Spleen (tissue), 11 donors: ENCODE measurements around the gene ZNF678. TPM values are rescaled to one million over a fixed set of nuclear protein-coding genes. Genes with fewer than 3 reads are reported as not detected.
"Not testable (repeated sequence)": the region's sequence is repeated elsewhere in the genome, so short reads cannot be mapped to it uniquely, and the experiment has no call there.

Experiments
- DNase-seq: peaks from one replicate; pipeline ENCODE4 v3.0.0-alpha.2; 2020
- H3K27ac ChIP-seq, 8 donors: fragments of 200-600 bp; sonication (generic) in 7 of 8; 1 replicate in 4 of 8; 2 replicates in 4 of 8; pipeline versions ENCODE4 v1.5.0 to v1.8.0; 2016 to 2021; ENCODE audit warnings: inconsistent platforms in 4 of 8, mild to moderate bottlenecking in 4 of 8, moderate library complexity in 1 of 8
- H3K27me3 ChIP-seq, 7 donors: fragments of 200-600 bp; sonication (generic) in 6 of 7; replicated peaks in 1 of 7; 1 replicate in 4 of 7; 2 replicates in 3 of 7; pipeline versions ENCODE4 v1.5.0 to v1.8.0; 2016 to 2021; ENCODE audit warnings: inconsistent platforms in 3 of 7, mild to moderate bottlenecking in 1 of 7
- H3K36me3 ChIP-seq, 6 donors: fragments of 200-600 bp; sonication (generic) in 5 of 6; 1 replicate in 4 of 6; 2 replicates in 2 of 6; pipeline versions ENCODE4 v1.5.0 to v1.8.0; 2016 to 2021; ENCODE audit warnings: inconsistent platforms in 2 of 6
- H3K4me1 ChIP-seq, 6 donors: fragments of 200-600 bp; sonication (generic) in 5 of 6; 1 replicate in 3 of 6; 2 replicates in 3 of 6; pipeline versions ENCODE4 v1.5.0 to v1.8.0; 2016 to 2021; ENCODE audit warnings: inconsistent platforms in 3 of 6
- H3K4me3 ChIP-seq, 8 donors: fragments of 200-600 bp; sonication (generic) in 7 of 8; 1 replicate in 4 of 8; 2 replicates in 4 of 8; pipeline versions ENCODE4 v1.5.0 to v1.8.0; 2016 to 2021; ENCODE audit warnings: inconsistent platforms in 4 of 8, mild to moderate bottlenecking in 4 of 8, moderate library complexity in 2 of 8
- H3K9me3 ChIP-seq, 8 donors: fragments of 200-600 bp; sonication (generic) in 7 of 8; 1 replicate in 4 of 8; 2 replicates in 4 of 8; pipeline versions ENCODE4 v1.5.0 to v1.8.0; 2016 to 2021; ENCODE audit warnings: inconsistent platforms in 4 of 8
- POLR2A ChIP-seq, 3 donors: fragments of 450-650 bp; IDR thresholded peaks; one replicate each; pipeline ENCODE4 v1.5.1; 2017; ENCODE audit warnings: antibody characterized with exemption in 3 of 3, mild to moderate bottlenecking in 1 of 3
- POLR2AphosphoS5 ChIP-seq, 3 donors: sonication (generic); formaldehyde crosslinking; IDR thresholded peaks; one replicate each; pipeline ENCODE4 v1.5.1; 2017; ENCODE audit warnings: antibody characterized with exemption in 3 of 3
- WGBS, 5 donors: extraction: QIAGEN DNeasy Blood & Tissue Kit in 3 of 5; methylation state at CpG; one replicate each; pipeline versions ENCODE4 v1.1.5 to v1.1.7; 2013 to 2018; 5-methylcytosine and 5-hydroxymethylcytosine counted together
- intact Hi-C: fragments of 100-400 bp; cut with DNase I; formaldehyde crosslinking; loops from one replicate; pipeline ENCODE4 v1.15.0; 2023; ENCODE audit warnings: low total_unique reads
- polyA plus RNA-seq, 3 donors: library from polyadenylated mRNA; stranded (reverse); fragments of 200-250 nt; gene quantifications; one replicate each; pipeline ENCODE4 v1.2.1, GENCODE V29; 2013
- total RNA-seq, 7 donors: library from RNA; depleted of rRNA in 3 of 7; stranded (reverse); fragments of >200 nt in 3 of 7; fragmentation: NEBNext Ultra II Directional in 4 of 7; extraction: Animal tissue kit (Norgen Biotek cat#: 25700) in 4 of 7; gene quantifications; one replicate each; pipeline versions ENCODE4 v1.1.0 to v1.2.1, GENCODE V29; 2016 to 2021
- TF ChIP-seq, protein P1 (sequence below), 11 experiments: fragments of 200-600 bp in 7 of 11; fragments of 450-650 bp in 4 of 11; sonication (generic) in 4 of 11; IDR thresholded peaks in 8 of 11; conservative IDR thresholded peaks in 3 of 11; 1 replicate in 7 of 11; 2 replicates in 4 of 11; pipeline versions ENCODE4 v1.4.0 to v1.8.0; 2016 to 2021; ENCODE audit warnings: antibody characterized with exemption in 11 of 11, inconsistent platforms in 4 of 11, mild to moderate bottlenecking in 1 of 11
- donor health status: healthy with polysubstance abuse.
- donor health status: DM: no; HTN: no; CAD: no; lungs with moderate emphysema.
- donor health status: DM: no; HTN: no; CAD: no.
- donor health status: Bipolar disorder and iron deficiency.
- donor health status: healthy.
- donor health status: DM: no; HTN: no; CAD: no.
- donor health status: DM: yes; HTN: yes; CAD: no.

The ZNF678 gene
- total and polyA plus RNA-seq, 10 donors = 1.5 to 24.5 (median 11.9) TPM

GRCh38 chr1:227603327-227603726 lies 40.0 kb downstream of the ZNF678 start:
- H3K4me3 ChIP-seq = no peak overlapping the region
- H3K27ac ChIP-seq = no peak overlapping the region
- WGBS, 5 donors = 85 to 99% (median 97%) methylated on average over 3 of the region's 3 CpGs
- H3K9me3 ChIP-seq = peaks cover 2 to 100% (median 95%) of the 10 kb centered on the region in 8 donors
- peaks cover 0 to 64% (median 6%) of the 10 kb centered on the region in 6 donors for H3K36me3 ChIP-seq
- no peaks in the 10 kb centered on the region for H3K27me3 ChIP-seq
- TF ChIP-seq POLR2AphosphoS5 (IDR thresholded peaks at IDR 0.05) (no peak), POLR2A (IDR thresholded peaks at IDR 0.05) (no peak)
- TF ChIP-seq, protein P1, sequence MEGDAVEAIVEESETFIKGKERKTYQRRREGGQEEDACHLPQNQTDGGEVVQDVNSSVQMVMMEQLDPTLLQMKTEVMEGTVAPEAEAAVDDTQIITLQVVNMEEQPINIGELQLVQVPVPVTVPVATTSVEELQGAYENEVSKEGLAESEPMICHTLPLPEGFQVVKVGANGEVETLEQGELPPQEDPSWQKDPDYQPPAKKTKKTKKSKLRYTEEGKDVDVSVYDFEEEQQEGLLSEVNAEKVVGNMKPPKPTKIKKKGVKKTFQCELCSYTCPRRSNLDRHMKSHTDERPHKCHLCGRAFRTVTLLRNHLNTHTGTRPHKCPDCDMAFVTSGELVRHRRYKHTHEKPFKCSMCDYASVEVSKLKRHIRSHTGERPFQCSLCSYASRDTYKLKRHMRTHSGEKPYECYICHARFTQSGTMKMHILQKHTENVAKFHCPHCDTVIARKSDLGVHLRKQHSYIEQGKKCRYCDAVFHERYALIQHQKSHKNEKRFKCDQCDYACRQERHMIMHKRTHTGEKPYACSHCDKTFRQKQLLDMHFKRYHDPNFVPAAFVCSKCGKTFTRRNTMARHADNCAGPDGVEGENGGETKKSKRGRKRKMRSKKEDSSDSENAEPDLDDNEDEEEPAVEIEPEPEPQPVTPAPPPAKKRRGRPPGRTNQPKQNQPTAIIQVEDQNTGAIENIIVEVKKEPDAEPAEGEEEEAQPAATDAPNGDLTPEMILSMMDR (IDR thresholded peaks at IDR 0.05 in 8 of 11, conservative IDR thresholded peaks at IDR 0.05 in 3 of 11) = no peak
- intact Hi-C loops = no loop called here
- no peaks in the 10 kb centered on the region for H3K4me1 ChIP-seq
- no peak for DNase-seq

DNA sequence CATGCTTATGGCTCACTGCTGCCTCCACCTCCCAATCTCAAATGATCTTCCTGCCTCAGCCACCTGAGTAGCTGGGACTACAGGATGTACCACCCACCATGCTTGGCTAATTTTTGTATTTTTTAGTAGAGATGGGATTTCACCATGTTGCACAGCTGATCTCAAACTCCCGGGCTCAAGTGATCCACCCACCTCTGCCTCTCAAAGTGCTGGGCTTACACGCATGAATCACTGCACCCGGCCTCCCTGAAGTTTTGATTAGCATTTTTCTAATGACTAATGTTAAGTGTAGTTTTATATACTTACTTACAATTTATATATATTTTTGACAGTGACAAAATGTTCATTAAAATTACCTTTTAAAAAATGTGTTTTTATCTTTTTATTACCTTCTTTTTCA lies 41.1 kb downstream of the ZNF678 start:
- intact Hi-C loops = no loop called here
- peaks cover 0 to 76% (median 6%) of the 10 kb centered on the region in 6 donors for H3K36me3 ChIP-seq
- TF ChIP-seq POLR2AphosphoS5 (IDR thresholded peaks at IDR 0.05) (no peak), POLR2A (IDR thresholded peaks at IDR 0.05) (no peak)
- TF ChIP-seq, protein P1 (IDR thresholded peaks at IDR 0.05 in 8 of 11, conservative IDR thresholded peaks at IDR 0.05 in 3 of 11) = no peak
- H3K9me3 ChIP-seq = peaks cover 2 to 100% (median 93%) of the 10 kb centered on the region in 8 donors
- DNase-seq = no peak
- 90 to 94% (median 93%) methylated on average over 3 of the region's 3 CpGs for WGBS, 5 donors
- no peaks in the 10 kb centered on the region for H3K4me1 ChIP-seq
- no peaks in the 10 kb centered on the region for H3K27me3 ChIP-seq
- no peak overlapping the region for H3K27ac ChIP-seq
- H3K4me3 ChIP-seq = no peak overlapping the region

DNA sequence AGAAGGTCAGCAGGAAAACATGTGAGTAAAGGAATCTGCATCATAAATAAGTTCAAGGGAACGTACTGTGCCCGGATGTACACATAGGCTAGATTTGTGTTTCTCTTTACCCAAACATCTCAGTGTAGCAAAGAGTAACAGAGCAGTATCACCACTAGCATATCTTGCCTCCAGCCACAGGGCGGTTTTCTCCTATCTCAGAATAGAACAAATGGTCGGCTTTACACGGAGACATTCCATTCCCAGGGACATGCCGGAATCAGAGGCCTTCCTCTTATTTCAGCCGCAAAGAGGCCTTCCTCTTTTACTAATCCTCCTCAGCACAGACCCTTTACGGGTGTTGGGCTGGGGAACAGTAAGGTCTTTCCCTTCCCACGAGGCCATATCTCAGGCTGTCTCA lies 42.9 kb downstream of the ZNF678 start:
- intact Hi-C loops, DNase-seq: not testable (repeated sequence)

DNA sequence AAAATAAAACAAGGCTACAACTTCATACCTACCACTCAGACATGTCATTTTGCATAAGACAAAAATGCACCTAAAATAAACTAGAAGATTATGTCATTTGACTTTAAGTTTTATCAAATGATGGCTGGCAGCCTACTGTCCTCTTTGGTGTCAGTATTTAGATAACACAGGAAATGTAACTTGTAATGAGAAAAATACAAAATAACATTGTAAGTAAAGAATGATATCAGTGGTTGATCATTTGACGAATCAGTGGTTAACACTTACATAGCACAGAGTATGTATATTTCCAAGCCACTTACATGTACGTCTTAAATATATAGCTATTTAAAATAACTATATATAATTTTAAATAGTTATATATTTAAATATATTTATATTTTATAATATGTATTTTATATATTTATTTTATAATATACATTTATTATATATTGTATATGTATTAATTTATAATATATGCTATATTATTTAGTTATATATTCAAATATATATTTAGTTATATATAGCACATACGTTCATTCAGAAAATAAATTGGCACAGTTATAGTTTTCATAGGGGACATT lies 44.1 kb downstream of the ZNF678 start:
- peaks cover 0 to 100% (median 80%) of the 10 kb centered on the region in 8 donors for H3K9me3 ChIP-seq
- intact Hi-C loops = no loop called here

More for the DNA sequence above, 42.9 kb downstream of the ZNF678 start:
- Histone ChIP-seq H3K9me3 (peaks cover 0 to 100% (median 86%) of the 10 kb centered on the region in 8 donors), H3K36me3 (peaks cover 0 to 79% (median 11%) of the 10 kb centered on the region in 6 donors)
- not testable (repeated sequence) for H3K4me3 ChIP-seq, H3K27me3 ChIP-seq, H3K4me1 ChIP-seq, H3K27ac ChIP-seq
- WGBS, 5 donors = 90 to 97% (median 93%) methylated on average over 9 of the region's 9 CpGs

More for the DNA sequence above, 44.1 kb downstream of the ZNF678 start:
- no peak for DNase-seq
- H3K36me3 ChIP-seq = peaks cover 0 to 88% (median 16%) of the 10 kb centered on the region in 6 donors
- no peak overlapping the region for H3K4me3 ChIP-seq
- H3K4me1 ChIP-seq = no peaks in the 10 kb centered on the region
- TF ChIP-seq, protein P1 (IDR thresholded peaks at IDR 0.05 in 8 of 11, conservative IDR thresholded peaks at IDR 0.05 in 3 of 11) = no peak
- TF ChIP-seq POLR2AphosphoS5 (IDR thresholded peaks at IDR 0.05) (no peak), POLR2A (IDR thresholded peaks at IDR 0.05) (no peak)
- 92 to 96% (median 94%) methylated on average over 3 of the region's 3 CpGs for WGBS, 5 donors
- H3K27ac ChIP-seq = no peak overlapping the region
- H3K27me3 ChIP-seq = no peaks in the 10 kb centered on the region
